ENCODE measurements around the gene ABLIM1.

DNA sequence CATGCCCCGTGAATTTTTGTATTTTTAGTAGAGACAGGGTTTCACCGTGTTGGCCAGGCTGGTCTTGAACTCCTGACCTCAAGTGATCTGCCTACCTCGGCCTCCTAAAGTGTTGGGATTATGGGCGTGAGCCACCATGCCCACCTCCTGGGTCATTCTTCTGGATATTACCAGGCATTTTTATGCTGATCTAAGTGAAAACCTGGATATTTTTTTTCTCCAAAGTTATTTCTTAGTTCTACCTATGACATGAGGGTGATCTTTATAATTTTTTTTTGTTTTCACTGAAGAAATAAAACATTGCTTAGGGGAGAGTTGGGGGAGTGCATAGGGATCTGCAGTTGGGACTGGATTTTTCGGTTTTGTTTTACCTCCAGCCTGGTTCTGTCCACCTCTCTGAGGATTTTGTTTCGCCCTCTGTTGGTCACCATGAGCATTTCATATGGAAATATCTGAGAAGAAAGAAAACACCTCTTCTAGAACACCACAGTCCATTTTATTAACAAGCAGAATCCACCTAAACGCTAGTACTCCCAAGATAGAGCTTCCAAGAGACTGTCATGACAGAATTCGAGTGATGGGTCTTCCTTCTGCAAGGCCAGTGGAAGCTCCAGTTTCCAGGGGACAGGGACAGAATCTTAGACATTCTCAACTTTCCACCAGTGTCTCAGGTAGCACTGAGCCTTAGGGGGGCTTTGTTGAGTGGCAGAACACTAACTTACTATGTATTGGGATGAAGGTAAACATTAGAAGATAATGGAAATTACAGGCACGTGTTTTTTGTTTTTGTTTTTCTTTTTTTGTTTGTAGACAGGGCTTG, 220.4 kb downstream of the ABLIM1 start:
- TF ChIP-seq POLR2AphosphoS5 (IDR thresholded peaks at IDR 0.05; ENCODE audit: low read depth, low read length) = no peak
- TF ChIP-seq, protein P1, sequence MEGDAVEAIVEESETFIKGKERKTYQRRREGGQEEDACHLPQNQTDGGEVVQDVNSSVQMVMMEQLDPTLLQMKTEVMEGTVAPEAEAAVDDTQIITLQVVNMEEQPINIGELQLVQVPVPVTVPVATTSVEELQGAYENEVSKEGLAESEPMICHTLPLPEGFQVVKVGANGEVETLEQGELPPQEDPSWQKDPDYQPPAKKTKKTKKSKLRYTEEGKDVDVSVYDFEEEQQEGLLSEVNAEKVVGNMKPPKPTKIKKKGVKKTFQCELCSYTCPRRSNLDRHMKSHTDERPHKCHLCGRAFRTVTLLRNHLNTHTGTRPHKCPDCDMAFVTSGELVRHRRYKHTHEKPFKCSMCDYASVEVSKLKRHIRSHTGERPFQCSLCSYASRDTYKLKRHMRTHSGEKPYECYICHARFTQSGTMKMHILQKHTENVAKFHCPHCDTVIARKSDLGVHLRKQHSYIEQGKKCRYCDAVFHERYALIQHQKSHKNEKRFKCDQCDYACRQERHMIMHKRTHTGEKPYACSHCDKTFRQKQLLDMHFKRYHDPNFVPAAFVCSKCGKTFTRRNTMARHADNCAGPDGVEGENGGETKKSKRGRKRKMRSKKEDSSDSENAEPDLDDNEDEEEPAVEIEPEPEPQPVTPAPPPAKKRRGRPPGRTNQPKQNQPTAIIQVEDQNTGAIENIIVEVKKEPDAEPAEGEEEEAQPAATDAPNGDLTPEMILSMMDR (IDR thresholded peaks at IDR 0.05) = peak; percentile 80
- TF ChIP-seq, protein P2, sequence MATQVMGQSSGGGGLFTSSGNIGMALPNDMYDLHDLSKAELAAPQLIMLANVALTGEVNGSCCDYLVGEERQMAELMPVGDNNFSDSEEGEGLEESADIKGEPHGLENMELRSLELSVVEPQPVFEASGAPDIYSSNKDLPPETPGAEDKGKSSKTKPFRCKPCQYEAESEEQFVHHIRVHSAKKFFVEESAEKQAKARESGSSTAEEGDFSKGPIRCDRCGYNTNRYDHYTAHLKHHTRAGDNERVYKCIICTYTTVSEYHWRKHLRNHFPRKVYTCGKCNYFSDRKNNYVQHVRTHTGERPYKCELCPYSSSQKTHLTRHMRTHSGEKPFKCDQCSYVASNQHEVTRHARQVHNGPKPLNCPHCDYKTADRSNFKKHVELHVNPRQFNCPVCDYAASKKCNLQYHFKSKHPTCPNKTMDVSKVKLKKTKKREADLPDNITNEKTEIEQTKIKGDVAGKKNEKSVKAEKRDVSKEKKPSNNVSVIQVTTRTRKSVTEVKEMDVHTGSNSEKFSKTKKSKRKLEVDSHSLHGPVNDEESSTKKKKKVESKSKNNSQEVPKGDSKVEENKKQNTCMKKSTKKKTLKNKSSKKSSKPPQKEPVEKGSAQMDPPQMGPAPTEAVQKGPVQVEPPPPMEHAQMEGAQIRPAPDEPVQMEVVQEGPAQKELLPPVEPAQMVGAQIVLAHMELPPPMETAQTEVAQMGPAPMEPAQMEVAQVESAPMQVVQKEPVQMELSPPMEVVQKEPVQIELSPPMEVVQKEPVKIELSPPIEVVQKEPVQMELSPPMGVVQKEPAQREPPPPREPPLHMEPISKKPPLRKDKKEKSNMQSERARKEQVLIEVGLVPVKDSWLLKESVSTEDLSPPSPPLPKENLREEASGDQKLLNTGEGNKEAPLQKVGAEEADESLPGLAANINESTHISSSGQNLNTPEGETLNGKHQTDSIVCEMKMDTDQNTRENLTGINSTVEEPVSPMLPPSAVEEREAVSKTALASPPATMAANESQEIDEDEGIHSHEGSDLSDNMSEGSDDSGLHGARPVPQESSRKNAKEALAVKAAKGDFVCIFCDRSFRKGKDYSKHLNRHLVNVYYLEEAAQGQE (IDR thresholded peaks at IDR 0.05; ENCODE audit: insufficient read depth in 1 of 2, low read depth in 2 of 2, low read length in 1 of 2) = no peak

Measured in Panc1 (cell line).